HG03460 (cell line): ENCODE data around the gene DOLPP1.

Experiments
- ATAC-seq: cut with Tn5 transposase; IDR thresholded peaks from one replicate; pipeline ENCODE4 v1.9.1; 2021; ENCODE audit not compliant: unreplicated experiment

Gene DOLPP1

DNA sequence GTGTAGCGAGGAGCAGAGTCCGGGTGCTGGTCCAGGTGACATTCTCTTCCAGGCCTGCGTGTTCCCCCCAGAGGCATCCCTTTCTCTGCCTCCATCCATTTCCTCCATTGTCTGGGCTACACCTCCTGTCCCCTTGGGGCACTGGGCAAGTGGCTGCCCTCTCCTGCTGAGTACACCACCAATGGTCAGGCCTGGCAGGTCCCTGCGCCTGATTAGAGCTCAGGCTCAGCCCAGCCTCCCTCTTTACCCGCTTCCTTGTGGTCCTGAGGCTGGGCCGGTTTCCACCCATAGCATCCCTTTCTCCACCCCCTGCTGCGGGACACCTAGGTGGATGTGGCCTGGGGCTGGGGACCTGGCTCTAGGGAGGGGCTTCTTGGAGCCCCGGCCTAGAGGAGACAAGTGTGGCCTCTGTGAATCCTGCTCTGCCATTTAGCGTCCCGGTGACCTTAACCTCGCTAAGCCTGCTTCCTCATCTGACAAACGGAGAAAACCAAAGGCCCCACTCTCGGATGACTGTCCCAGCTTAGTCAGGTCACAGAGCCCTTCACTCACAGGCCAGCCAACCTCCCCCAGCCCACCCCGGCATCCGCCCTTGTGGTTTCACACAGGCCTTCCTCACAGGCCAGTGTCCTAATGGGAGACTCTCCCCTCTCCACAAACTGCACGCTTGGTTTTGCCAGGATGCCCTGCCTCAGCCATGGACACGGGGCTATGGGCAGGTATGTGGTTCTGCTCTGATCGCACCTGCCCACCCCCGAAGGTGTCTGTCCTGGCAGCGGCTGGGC is 12.9 kb downstream of the DOLPP1 start:
- no peak for ATAC-seq

DNA sequence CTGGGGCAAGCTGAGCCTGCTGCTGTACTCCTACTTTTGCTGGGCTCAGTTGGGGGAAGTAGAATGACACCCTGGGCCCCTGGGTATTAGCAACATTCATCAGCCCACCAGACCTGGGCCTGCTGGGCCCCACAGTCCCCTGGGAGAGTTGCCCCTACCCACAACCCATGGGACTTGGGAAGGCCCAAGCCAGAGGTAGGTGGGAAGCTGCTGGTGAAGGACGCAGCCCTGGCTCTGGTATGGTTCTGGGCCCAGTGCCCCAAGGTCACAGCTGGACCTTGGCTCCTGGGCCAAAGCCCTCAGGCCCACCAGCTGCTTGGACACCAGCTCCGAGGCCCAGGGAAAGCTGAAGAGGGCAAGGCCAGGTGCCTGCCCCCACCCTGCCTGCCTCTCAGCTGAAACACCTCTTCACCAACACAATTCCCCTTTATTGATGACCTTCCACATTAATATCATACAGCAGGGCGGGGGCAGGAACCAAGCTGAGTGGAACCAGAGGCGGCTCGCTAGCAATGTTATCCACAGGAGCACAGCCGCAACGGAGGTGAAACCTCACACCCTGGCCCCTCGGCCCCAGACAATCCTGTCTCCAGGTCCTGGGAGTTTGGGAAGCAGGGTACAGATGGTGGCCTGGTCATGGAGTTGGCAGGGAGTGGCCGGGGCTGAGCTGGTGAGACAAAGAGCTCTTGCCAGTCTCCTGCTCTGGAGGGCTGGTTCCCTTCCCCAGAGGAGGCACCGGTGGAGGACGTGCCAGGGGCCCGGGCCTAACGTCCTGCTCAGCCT is 13.7 kb downstream of the DOLPP1 start:
- ATAC-seq: no peak

DNA sequence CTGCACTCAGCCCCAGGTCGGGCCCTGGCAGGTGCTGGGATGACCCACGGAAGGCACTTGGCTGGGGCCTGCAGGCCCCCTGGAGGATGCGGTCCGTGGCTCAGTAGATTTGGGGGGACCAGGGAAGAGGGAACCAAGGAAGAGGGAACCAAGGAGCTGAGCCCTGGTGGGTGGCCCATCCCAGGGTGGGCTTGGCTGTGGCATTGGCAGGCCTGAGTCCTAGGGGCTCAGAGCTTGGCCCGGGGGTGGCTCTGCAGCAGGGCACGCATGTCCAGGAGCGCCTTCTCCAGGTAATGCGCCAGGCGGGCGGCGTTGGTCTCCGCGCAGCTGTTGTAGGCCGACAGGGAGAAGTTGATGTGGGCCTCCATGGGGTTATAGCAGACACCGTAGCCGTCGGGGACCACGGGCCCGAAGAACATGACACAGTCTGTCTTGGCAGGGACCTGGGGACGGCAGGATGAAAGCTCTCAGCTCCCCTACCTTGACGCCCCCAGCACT is 14.3 kb downstream of the DOLPP1 start:
- ATAC-seq: no peak

DNA sequence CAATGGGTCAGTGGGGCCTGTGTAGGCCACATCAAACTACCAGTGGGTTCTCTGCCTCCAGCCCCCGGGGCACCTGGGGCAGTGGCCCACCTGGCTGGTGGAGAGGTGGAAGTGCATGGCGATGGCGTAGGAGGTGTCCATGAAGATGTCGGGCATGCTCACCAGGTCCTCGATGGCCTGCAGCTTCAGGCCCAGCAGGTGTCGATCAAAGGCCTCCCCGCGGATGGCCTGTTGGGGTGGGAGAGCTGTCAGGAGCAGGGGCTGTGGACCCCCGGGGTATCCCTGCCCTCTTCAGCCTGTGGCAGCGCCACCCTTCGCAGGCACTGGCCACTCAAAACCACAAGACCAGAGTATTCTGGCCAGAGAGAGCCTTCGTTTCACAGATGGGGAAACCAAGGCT is 15.0 kb downstream of the DOLPP1 start:
- no peak for ATAC-seq

DNA sequence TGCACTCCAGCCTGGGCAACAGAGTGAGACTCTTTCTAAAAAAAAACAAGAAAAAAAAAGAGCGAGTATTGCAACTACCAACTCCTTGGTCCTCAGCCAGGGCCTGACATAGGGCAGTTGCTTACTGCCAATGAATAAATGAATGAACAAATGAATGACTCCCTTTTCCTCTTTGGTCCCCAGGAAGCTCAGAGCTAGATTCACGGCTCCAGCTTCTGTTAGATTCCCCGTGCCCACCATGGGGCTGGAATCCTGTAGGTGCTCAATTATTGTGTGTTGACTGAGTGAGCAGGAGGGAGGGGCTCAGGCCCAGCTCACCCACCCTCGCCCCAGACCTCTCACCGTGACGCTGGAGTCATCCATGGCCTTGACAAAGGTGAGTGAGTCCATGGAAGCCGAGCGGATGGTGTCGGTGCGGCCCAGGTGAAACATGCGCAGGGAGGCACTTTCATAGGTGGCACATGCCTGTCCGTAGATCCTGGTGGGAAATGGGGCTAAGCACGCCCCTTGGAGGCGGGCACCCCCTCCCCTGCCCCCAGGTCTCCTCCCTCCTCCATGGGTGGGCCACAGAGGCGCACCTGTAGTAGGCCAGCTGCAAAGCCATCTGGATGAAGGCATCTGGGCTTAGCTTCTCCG is 16.9 kb downstream of the DOLPP1 start:
- ATAC-seq: no peak

DNA sequence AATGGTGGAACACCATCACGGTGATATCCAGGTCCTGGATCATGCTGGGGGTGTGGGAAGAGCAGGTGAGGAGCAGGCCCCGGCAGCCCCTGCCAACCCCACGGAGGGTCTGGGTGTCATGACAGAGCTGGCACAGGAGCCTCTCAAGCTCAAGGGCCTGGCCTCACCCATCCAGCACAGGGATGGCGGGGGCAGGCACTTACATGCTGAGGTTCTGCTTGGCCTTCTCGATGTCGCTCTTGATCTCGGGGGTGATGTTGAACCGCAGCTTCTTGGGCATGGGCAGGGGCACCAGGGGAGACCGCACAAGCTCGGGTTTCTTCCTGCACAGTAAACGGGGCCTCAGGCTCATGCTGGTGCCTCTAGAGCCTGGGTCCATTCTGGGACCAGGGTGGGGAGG is 17.4 kb downstream of the DOLPP1 start:
- ATAC-seq: no peak

DNA sequence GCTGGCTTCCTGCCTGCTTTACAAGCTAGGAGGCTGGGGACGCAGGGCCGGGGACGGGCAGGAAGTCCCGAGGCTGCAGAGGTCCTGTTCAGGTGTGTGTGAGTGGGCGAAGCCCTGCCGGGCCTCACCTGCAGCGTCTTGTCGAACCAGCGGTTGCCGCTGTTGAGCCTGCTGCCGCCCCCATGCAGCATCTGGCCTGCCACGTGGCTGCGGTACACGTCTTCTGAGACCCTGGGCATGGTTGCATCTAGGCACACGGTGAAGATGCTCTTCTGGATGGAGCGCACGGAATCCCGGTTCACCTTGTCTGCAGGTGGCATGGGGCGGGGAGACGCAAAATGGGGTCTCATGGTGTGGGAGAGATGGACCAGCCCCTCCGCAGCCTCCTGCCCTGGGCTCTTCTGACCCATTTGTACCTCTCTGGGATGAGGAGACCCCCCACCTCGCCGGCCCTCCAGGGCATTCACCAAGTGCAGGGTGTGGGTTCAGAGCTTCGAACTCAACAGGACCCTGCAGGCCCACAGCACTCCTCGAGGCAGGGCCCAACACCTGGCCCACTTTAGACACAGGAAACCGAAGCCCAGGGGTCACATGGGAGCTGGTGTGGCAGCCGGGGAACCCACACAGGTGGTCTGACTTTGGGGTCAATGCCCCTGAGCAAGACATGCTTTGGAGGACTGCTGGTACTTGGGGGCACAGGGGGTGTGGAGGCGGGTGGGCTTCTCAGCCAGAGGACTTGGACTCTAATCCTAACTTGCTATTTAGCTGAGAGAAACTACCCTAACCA is 19.7 kb downstream of the DOLPP1 start:
- ATAC-seq: no peak

DNA sequence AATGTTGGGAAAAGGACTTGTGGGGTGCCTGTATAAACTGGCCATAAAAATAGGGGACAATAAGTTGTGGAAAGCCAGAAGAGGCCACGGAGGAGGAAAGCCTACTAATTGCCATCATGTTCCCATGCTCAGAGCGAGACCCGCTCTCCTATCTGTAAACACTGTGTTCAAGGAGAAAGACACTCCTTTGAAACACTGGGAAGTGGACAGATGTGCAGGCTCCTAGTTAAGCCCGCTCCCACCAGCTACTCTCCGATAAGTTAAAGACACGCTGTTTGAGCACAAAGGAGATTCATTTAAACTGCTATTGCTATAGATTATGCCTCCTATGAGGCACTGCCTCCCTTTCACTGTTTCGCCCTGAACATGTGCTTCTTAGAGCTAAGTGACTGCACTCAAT is 20.4 kb downstream of the DOLPP1 start:
- no peak for ATAC-seq

DNA sequence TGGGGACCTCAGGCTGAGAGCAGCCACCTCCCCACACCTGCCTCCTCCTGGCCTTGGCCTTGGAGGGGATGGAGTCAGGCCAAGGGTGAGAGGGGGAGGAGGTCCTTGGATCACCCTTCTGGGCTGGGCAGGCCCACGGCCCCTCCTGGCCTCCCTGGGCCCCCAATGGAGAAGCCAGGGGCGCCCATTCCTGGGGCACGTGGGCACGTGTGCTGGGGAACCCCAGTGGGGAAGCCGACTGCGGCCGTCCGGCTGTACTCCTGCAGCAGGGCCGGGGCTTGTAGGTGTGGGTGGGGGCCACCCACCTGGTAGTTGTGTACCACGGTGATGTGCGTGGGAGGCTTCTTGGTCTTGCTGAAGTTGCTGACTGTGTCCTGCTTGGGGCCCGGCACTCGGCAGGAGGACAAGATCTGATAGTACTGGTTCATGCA is 21.2 kb downstream of the DOLPP1 start:
- ATAC-seq: no peak

DNA sequence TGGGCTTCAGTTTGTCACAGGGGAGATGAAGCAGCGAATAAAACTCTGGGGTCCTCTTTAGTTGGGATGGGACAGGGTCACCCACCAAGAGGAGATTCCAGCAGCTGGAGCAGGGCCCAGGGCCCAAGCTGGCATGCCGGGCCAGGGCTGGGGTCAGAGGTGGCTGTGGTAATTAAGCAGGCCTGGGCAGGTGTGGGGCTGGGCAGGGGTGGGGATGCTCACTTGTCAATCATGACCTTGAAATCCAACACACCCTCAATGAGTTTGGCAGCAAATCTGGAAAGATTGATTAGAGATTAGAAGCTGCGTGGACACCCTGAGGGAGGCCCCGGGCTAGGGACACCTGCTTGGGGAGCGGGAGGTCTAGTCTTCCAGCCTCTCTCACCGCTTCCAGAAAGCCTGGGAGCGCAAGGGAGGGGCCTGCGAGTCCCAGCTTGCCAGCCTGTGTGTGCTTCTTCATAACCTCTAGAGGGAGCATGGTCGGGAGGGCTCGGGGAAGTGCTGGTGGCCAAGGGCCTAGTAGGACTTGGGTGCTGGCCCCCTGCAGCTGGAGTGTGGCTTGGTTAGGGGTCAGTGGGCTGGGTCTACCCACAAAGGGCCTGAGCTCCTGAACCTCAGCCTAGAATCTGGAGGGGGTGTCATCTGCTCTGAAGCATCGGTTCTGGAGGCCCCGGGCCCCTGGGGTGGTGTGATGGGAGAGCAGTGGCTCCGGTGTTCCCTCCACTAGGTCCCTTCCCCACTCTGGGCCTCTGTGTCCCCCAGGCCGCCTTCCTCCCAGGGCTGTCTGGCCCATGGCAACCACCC is 22.1 kb downstream of the DOLPP1 start:
- no peak for ATAC-seq

DNA sequence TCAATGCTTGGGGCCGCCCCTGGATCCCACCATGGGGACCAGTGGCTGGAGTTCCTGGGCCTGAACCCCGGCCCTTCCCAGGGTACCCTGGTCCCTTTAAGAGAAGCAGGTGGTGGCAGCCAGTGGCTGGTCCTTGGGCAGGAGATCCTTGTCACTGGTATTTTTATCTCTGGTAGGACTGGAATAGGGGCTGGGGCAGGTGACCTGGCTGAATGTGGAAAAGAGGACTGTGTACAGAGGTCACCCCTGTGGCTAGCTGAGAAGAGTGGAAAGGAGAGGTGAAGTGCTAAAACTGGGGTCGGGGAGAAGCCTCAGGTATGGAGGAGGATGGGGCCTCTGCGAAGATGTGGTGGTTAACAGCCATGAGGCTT is 22.7 kb downstream of the DOLPP1 start:
- ATAC-seq: no peak

DNA sequence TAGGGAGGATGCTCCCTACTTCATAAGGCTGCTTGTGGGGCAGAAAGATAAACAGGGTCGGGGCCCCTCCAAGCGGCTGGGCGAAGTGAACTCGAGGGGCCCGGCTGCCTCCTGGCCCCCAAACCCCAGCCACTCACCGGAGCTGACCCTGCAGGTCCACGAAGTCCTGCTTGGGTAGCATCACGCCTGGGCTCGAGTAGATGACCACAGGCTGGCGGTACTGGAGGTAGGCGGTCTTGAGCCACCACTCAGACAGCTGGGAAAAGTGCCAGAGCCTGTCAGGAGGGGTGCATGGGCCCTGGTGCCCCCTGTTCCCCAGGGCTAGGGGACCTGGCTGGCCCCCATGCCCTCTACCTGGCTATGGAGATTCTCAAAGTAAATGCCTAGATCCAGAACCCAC is 23.1 kb downstream of the DOLPP1 start:
- no peak for ATAC-seq

DNA sequence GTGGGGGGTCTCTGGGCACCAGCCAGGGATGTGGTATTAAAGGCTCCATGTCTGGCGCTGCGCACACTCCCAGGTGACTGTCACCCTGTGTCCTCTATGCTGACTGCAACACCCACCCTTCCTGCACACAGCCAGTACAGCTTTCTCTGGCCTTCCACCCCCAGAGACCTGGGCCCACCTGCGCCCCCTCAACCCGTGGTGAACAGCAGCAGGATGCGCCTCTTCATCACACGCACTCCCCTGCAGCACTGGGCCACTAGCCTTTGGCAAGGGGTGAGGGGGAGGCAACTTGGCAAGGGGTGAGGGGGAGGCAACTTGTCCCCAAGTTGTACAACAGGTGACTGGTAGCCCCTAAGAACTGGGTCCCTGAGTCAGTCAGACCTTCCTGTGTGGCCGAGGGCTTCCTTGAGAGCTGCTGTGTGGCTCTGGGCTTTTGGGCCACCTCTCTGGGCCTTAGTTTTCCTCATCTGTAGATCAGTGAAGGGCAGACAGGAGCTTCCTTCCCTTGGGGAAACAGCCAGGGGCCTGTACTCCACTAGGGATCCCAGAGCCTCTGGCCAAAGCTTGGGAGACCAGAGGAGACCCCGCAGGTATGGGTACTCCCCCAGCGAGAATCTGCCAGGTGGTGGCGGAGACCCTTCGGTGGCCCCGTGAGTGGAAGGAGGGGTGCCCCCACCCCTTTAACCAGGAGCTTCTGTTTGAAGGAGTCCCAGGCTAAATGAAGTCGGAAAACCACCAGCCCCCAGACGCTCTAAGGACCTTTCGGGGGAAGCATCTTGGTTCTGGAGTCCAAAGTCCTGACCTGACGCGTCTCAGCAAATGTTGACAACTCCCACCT is 25.2 kb downstream of the DOLPP1 start:
- no peak for ATAC-seq

DNA sequence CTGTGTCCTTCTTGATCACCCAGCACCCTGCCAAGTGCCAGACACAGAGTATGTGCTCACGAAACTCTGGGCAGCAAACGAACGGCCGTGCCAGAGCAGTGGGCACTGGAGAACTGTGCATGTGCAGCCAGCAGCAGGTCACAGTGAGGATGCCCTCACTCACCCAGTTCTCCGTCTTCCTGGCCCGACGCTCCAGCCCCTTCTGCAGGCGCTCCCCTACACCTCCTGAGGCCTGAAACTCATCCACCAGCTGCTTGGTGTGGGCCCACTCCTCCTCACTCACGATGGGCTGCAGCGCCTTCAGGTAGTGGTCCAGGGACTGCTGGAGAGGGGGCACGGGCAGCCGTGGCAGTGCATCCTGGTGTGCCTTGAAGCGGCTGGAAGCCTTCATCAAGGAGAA is 26.7 kb downstream of the DOLPP1 start:
- ATAC-seq: no peak

DNA sequence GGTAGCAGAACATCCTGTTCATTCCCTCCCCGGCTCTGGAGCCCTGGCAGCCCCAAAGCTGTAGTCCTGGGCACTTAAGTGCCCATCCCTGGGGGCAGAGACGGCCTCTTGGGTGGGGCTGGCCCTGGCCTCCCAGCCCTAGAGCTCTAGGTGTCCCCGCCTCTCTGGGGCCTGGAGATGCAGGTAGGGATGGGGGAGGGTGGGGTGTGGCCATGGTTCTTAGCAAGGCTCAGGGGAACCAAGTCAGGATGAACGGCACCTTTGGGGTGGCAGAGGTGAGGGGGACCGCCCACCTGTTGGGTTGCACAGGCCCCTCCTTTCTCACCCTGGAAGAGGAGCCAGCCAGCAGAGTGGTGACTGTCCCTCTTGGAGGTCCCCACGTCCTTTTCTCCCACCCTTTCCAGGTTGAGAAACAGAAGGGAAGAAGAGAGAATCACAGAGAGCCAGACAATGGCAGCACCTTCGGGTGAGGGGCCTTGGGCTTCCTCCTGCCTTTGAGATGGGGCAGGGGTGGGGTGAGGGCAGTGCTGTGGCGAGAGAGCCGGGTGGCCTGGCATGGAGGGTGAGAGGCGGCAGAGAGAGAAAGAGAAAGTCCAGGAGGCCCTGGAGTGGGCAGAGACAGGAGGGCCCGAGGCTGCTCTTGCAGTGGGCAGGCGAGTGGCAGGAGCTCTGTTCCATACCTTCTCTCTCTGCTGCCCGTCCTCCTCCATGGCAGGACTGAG is 27.3 kb downstream of the DOLPP1 start:
- ATAC-seq: no peak

DNA sequence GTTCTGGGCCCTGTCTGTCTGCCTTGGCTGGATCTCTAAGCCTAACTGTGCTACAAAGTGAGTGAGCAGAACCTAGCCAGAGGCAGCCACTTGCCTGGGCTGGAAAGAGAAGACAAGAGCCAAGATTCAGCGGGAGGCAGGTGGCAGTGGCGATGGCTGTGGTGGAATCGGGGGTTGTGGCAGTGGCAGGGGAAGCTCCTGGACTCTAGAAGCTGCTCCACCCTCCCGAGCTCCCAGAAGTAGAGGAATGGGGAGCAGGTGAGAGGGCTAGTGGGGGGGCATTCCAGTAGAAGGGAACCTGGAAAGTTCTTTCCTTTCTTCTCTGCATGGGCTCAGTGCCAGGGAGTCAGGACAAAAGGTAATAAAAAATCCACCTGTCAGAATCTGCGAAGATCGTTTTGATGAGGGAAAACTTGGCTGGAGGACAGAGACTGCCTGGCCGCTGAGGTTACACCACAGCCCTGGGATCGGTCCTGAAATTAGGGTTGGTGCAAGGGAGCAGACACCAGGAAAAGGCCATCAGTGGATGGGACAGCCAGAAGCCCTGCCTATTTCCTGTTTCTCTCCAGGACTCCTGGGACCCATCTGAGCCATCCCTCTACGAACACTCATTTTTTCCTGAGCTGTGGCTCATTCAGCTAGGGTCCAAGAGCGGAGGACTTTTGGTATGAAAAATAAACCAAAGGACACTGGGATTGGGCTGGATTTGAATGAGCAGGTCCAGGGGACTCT is 28.1 kb downstream of the DOLPP1 start:
- no peak for ATAC-seq

DNA sequence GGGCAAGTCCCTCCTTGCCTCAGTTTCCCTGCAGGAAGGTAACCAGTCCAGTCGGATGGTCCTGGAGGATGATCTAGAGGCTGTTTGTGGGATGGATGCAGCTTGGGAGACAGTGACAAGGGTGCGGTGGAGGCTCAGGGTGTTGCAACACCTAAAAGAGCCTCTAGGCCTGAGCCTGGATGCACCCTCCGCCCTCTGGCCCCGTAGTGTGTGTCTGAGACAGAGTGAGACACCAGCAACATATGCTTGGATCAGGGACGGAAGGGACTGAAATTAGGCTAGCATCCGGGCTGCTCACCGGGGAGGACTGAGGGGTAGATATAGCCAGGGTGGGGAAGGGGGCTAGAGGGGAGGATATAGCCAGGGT is 28.6 kb downstream of the DOLPP1 start:
- ATAC-seq: no peak
